DND-41 (cell line): ENCODE measurements around the gene GPC5.

Source experiments
- CTCF ChIP-seq: IDR thresholded peaks from 2 replicates; pipeline ENCODE4 v1.5.1; 2012; ENCODE audit warnings: borderline replicate concordance, low read length, moderate library complexity, mild to moderate bottlenecking; ENCODE audit not compliant: poor library complexity, severe bottlenecking; ENCODE audit errors: extremely low read depth
- EZH2 ChIP-seq: IDR thresholded peaks from 3 replicates; pipeline ENCODE4 v1.6.1; 2012; ENCODE audit warnings: borderline replicate concordance, low read depth, mild to moderate bottlenecking, moderate library complexity, low read length, inconsistent platforms; ENCODE audit not compliant: severe bottlenecking

GRCh38 chr13:92836171-92836570 lies 1437.8 kb downstream of the GPC5 start:
- TF ChIP-seq CTCF, result no peak
- no peak for TF ChIP-seq EZH2
